GM19455 (cell line): ENCODE results near the gene ACTN2.

Experiments
- ATAC-seq: cut with Tn5 transposase; IDR thresholded peaks from one replicate; pipeline ENCODE4 v1.9.1; 2021; ENCODE audit not compliant: unreplicated experiment

The ACTN2 gene

DNA sequence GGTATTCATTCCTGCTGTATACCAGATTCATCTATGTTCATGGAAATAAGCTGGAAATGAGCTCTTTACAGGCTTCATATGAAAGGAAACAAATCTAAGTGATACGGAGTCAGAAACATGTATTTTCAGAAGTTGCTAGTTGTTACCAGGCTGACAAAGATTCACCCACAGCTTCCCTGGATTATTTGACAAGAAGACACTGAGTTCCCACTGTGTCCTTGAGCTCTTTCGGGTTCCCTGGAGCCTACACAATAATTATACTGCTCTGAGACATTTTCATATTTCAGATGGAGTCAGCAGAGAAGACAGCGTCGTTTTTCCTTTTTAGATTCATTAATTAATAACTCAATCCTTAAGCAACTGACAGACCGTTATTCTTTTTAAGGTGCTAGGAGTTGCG lies 79.5 kb downstream of the ACTN2 start:
- no peak for ATAC-seq

DNA sequence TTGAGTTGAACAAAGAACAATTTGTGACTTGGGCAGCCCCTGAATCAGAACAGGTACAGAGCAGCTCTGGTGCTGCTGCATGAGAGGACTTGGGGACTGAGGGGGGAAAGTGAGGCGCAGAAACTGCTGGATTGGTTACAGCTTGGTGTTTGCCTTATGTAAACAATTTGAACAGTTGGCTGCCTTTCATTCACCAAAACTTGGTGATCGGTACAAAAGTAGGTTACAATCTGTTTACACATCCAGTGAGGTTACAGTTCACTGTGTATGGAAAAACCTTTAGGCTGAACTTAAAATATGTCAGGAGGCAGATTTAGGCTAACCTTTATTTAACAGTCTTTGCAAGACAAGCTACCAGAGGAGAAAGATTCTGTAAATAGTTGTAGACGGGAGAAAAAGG lies 80.2 kb downstream of the ACTN2 start:
- ATAC-seq = no peak

DNA sequence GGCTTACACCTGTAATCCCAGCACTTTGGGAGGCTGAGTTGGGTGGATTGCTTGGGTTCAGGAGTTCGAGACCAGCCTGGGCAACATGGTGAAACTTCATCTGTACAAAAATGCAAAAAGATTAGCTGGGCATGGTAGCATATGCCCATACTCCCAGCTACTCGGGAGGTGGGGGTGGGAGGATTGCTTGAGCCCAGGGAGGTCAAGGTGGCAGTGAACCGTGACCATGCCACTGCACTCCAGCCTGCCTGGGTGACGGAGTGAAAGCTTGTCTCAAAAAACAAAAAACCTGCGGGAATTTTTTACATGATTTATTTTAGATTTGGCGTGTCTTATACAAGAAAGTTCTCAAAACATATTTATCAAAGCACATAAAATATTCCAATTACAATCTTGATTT lies 81.0 kb downstream of the ACTN2 start:
- ATAC-seq = no peak

DNA sequence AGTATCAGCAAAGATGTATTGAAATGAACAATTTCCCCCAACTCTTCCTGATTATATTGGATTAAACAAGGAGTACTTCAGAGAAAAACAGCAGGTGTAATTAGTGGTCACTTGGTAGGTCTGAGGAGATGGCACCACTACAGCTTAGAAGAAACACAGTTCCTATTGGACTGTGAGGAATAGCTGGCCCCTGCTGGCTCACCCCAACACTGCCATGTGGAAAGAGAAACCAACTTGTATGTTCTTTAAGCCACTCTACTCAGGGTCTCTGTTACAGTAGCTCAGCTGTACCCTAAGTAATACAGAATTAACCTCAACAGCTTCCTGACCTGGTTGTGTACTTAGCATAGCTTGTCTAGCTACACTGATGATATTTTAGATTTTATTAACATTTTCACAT lies 82.3 kb downstream of the ACTN2 start:
- ATAC-seq = no peak

DNA sequence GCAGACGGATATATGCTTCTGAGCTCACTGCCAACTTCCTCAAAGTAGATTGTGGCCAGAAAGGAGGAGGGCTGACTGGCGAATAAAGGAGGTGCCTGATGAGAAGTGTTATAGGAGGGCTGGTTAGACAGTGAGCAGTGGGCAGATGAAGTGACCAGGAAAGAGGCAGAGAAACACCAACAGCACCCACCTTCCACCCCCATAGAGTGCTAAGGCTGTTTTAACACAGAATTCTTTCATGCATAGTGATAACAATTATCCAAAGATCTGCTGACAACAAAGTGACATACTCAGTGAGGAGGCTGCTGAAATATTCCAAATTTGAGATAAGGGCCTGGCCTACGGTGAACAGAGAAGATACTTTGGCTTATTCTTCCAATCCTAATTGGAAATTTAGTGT lies 87.6 kb downstream of the ACTN2 start:
- no peak for ATAC-seq

DNA sequence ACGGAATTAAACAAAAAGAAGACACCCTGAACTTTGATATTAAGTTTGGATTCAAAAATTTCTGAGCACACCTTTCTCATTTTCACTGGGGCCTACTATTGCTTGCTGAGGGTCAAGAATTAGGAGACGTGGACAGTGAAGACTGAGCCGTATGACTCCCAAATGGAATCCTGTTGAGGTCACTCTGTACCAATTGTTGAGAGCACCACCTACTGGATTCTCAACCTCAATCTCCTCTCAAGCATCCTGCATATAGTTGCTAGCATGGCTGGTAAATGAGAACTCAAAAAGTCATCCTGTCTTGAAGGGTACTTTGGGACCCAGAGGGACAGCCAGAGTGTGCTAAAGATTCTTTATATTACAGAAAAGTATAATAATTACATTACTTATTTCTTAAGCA lies 88.6 kb downstream of the ACTN2 start:
- ATAC-seq = no peak

DNA sequence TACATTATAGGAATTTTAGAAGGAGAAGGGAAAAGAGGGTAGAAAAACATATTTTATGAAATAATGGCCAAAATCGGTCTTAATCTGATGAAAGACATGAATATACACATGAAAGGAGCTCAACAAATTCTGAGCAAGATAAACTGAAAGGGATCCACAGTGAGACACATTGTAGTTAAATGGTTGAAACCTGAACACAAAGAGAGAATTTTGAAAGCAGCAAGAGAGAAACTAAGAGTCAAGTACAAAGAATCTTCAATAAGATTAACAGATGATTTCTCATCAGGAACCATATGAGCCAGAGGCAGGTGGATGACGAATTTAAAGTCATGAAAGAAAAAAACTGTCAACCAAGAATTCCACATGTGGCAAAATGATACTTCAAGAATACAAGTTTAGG lies 93.0 kb downstream of the ACTN2 start:
- no peak for ATAC-seq

DNA sequence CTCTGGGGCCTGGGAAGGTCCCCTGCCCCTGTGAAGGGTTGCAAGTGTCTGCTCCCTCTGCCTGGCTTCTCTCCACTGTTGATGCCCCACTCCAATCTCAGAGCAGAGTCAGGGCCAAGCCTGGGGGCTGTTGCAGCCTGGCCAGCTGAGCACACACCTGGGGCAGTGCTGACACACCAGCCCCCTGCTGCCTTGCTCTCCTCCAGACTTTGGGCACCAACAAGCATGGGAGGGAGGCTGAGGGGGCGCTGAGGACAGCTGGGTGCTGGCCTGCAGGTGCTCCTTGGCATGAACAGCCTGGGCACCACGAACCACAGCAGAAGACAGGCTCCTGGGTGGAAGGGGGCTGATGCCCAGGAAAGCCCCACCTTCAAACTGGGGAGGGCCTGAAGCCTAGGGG lies 99.2 kb downstream of the ACTN2 start:
- no peak for ATAC-seq

DNA sequence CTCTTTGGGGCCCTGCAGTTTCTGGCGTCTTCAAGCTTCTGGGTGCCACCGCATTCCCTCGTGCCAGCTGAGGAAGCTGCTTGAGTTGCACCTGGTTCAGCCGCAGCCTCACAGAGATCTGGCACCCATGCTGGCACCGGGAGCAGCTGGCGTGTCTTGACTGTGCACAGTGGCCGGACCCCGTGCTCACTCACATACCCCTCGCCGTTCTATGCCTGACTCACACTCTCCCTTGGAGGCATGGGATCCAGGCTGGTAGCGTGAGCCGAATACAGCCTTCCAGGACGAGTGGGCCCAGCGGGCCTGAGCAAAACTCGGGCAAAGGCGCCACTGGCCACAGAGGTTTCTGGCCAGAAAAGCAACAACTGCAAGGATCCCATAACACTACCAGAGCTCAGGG lies 100.2 kb downstream of the ACTN2 start:
- ATAC-seq = no peak

DNA sequence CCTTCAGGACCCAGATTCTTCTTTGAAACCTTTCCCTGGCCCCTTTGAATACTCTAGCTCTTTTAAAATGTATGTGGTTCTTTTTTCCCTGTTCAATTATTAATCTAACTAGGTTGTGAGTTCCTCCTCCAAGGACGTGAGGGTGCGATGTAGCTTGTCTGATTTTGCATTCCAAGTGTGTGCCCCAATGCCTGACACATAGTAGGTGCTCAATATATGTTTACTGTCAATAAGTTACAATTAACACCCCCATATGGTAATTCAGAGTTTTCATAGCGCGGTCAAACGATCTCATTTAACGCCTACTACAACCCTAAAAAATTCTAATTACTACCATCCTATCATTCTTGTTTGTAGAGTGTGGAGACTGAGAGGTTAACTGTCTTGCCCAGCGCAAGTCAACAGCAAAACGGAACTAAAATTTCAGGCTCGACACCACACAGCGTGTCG lies 108.3 kb downstream of the ACTN2 start:
- ATAC-seq = no peak

DNA sequence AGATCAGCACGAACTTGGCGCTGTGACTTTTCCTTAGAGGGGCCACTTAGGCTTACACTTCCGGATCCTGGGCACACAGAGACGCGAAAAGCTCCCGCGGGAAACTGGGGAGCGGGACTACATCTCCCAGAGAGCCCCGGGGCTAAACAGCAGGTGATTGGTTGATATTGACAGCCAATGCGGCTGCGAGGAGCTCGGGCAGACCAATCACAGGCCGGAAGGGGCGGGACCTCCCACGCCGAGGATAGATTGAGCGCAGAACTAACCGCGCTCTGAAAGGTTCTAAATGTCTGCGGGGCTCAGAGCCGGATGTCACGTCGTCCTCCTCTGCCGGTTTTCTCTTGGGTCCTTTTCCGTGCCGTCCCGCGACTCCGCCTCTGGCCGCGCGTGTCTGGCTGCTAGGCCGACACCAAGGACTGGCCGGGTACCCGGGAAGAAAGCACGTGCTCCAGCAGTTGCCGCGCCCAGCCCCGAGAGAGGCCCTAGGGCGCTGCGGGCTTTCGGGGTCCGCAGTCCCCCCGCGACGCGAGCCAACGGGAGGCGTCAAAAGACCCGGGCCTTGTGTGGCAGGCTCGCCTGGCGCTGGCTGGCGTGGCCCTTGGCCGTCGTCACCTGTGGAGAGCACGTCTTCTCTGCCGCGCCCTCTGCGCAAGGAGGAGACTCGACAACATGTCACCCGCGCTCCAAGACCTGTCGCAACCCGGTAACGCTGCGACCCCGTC lies 108.9 kb downstream of the ACTN2 start, which contains the start of gene MTR:
Gene MTR, plus strand, starts transcription at position 258 of the 722 bp plus-strand sequence. Its CDS starts 412 bp downstream, at position 670.
- ATAC-seq = peak; percentile 99

DNA sequence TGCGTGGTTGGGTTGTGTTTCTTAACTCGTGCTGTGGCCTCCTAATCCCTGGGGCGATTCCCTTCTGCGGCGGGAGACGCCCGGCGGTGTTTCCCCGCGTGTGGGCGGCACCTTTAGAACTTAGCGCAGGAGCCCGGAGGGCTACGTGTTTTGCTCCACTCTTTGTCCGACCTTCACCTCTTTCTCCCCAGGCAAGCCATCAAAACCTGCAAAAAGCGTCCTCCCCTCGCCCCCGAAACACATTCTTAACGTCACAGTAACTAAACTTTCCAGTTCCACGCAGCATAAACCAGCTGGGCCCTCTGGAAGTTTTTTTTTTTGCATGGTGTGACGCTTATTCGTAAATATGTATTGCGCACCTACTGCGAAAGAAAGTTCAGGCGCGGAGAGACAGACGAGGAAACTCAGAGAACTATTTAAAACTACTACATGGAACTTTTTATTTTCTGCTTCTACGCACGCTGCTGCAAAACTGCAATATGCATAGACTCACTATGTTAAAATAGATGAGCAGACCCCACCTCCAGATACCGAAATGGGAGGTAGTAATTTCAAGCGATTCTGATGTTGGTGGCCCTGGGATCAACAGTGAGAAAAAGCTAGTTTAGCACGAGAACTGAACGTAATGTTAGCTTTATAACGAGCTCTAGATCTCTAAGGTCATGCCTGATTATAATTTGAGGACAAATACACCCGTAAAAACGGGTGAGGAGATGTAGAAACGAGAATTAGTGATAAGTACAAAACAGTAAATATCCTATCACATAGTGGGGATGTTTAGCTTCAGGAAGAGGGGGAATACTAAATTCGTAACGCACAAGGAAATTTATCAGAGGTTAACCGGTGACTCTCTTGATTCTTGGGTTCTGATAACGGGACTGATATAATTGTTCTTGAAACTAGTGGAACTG lies 109.7 kb downstream of the ACTN2 start:
- peak; percentile 38 for ATAC-seq

DNA sequence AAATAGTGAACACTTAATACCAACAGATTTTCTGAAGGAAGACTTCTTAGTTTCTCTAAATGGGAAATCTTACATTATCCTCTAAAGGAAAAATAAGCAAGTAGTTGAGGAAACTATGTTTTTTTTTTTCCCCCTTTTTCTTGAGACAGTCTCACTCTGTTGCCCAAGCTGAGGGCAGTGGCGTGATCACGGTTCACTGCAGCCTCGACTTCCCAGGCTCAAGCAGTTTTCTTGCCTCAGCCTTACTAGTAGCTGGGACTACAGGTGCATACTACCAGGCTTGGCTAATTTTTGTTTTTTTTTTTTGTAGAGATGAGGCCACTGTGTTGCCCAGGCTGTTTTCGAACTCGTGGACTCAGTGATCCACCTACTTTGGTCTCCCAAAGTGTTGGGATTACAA lies 112.7 kb downstream of the ACTN2 start:
- ATAC-seq = no peak

DNA sequence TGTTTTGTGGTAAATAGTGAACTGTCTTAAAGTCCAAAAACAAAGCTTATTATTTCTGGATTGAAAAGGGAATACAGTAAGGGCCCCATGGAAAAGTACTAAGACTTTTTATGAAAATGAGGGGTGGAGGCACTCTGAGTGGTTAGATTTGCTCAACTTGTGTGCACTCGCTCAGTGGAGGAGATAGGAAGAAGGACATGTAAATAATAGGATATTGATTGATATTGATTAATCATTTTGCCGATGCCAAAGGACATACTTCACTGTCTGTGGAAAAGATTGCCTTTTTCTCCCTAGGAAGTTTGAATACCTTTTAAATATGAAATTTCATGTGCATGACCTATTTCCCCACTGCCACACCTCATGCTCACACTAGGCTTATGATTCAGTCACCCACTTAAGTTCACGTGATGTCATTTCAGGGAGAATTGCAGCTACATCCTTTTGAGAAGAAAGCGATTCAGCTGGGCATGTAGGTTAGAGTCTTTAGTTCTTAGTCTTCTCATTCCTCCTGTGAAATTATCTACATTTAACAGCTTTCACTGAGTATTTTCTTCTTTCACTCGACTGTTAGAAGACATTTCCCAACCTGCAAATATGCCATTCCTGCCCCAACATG lies 113.8 kb downstream of the ACTN2 start:
- ATAC-seq = no peak

DNA sequence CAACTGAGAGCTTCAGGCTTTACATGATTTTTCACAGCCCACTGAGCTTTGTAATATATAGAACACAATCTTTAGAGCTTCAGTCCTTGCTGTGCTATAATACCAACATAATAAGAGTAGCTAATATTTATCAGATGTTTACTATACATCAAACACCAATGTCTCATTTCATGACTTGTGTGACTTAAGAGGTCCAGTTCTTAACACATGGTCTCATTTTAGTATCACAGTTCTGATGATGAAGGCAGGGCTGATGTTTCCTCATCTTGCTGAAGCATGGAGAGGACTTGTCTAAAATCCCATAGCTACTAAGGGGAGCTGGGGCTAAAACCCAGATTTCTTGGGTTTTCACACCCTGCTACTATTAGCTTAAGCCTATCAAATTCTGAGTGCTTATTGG lies 114.3 kb downstream of the ACTN2 start:
- no peak for ATAC-seq

DNA sequence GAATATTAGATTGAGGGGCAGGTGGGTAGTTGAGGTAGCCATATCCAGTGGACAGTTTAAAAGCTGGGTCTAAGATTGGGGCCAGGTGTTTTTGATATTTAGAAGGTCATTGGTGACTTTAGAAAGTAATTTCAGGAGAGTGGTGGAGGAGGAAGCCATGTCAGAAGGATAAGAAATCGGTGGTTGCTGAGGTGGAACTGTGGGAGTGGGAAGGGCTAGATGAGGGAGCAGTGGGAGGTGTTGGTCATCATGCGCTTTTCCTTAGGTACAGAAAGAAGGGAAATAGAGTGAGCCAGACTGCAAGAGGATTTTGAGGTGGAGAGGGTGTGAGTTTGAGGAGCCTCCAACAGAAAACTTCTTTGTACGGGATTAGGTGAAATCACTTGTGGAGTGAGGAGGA lies 116.0 kb downstream of the ACTN2 start:
- no peak for ATAC-seq

DNA sequence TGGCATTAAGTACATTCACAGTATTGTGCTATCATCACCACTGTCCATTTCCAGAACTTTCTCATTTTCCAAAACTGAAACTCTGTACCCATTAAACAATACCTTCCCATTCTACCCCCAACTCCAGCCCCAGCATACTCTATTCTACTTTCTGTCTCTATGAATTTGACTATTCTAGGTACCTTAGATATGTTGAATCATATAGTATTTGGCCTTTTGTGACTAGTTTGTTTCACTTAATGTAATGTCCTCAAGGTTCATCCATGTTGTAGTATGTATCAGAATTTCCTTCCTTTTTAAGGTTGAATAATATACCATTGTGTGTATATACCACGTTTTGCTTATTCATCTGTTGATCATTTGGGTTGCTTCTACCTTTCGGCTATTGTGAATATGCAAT lies 120.3 kb downstream of the ACTN2 start:
- no peak for ATAC-seq

DNA sequence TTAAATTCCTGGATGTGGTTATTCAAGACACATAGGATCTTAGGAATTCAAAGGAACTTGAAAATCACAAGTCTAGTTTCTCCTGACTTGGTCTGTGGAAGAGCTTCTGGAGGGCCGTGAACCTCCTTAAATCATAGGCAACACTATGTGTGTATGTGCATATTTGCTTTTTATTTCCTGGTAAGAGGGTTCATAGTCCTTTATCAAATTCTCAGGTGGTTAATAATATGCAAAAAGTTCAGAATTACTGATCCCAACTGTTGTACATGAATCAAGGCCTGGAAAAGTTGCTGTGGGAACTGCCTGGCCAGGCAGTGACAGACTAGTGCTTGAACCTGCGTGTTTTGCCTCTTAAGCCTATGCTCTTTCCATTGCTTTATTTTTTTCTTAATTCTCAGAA lies 121.7 kb downstream of the ACTN2 start:
- no peak for ATAC-seq

DNA sequence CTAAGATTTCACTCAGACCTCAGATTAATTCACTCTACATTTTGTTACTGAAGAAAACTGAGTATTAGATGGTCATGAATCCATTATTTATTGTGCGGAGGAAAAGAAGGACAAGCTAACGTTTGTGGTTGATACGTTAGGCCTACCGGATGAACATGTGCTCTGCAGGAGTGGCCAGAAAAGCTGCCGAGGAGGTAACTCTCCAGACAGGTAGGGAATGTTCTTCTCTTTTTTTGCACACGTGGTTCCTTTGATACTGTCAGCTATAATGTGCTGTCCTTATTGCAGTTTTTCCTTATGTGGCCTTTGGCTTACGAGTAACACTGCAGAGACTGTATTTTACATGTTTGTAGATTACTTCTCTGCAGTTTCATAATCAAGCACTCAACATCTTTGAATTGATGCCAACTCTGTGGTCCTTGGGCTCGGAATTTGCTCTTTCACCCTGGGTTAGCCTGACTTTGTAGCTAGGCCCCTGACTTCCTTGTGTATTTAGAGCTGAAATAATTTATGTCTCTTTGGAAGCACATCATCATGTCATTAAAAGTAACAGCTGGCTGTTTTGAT lies 122.3 kb downstream of the ACTN2 start:
- ATAC-seq = no peak

DNA sequence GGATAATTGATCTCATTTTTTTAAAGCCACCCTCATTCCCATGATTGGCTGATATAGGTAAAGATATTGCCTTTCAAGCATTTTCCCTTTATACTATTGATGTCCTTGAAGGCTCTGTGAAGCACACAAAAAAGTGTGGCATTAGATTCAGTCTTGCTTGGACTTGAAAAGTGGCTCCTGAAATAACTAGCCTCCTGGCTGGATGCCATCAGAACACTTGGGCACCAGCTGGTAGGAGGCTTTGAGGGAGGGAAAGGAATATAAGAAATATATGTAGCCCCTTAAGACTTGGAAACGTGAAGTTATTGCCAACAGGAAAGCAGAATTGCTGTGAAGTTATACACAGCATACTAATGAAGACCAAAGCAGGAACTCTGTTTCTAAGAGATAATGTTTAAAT lies 122.8 kb downstream of the ACTN2 start:
- ATAC-seq = no peak

DNA sequence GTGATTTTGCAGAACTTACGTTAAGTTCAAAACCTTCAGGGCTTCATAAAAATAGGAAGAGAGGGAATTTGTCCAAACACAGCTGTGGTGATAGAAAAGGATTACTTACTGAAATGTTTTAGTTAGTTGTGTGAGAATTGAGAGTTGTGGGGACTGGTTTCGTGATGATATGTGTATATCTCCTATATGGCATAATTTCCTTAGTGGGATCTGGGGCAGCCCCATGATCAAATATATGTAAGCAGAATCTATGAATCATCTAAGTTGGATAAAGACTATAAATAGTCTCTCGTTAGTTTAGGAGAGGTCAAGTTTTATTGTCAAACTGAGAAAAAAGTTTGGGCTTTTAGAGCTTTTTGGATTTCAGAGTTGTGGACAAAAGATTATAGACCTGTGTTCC lies 123.7 kb downstream of the ACTN2 start:
- no peak for ATAC-seq
